Neural cell (in vitro differentiated cells): Measurements from ENCODE around the gene BARHL2.

Experiments
- EZH2 ChIP-seq: fragments of 200-600, 300-800 bp; shearing (Covaris generic), sonication (generic); IDR thresholded peaks from 2 replicates; pipeline ENCODE4 v1.6.1; 2014; ENCODE audit warnings: antibody characterized with exemption, low read length, borderline replicate concordance, mild to moderate bottlenecking; ENCODE audit not compliant: insufficient read depth, poor library complexity, severe bottlenecking
- MXI1 ChIP-seq: fragments of 450-650 bp; conservative IDR thresholded peaks from 2 replicates; pipeline ENCODE4 v1.6.1; 2014; ENCODE audit warnings: antibody characterized with exemption, mild to moderate bottlenecking; ENCODE audit not compliant: poor library complexity, severe bottlenecking
- TAF1 ChIP-seq: IDR thresholded peaks from 2 replicates; pipeline ENCODE4 v1.6.1; 2012; ENCODE audit warnings: low read depth
- TF ChIP-seq, protein P1 (sequence below): fragments of 450-650 bp; IDR thresholded peaks from 2 replicates; pipeline ENCODE4 v1.5.1; 2014; ENCODE audit warnings: antibody characterized with exemption, mild to moderate bottlenecking, moderate library complexity; ENCODE audit not compliant: poor library complexity, severe bottlenecking

- TF ChIP-seq TAF1 (no peak), MXI1 (no peak), EZH2 (peak; percentile 18)
- TF ChIP-seq, protein P1, sequence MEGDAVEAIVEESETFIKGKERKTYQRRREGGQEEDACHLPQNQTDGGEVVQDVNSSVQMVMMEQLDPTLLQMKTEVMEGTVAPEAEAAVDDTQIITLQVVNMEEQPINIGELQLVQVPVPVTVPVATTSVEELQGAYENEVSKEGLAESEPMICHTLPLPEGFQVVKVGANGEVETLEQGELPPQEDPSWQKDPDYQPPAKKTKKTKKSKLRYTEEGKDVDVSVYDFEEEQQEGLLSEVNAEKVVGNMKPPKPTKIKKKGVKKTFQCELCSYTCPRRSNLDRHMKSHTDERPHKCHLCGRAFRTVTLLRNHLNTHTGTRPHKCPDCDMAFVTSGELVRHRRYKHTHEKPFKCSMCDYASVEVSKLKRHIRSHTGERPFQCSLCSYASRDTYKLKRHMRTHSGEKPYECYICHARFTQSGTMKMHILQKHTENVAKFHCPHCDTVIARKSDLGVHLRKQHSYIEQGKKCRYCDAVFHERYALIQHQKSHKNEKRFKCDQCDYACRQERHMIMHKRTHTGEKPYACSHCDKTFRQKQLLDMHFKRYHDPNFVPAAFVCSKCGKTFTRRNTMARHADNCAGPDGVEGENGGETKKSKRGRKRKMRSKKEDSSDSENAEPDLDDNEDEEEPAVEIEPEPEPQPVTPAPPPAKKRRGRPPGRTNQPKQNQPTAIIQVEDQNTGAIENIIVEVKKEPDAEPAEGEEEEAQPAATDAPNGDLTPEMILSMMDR = no peak
Measured at GRCh38 chr1:90712153-90712856, 4.8 kb downstream of the BARHL2 start.
